ENCODE data around the gene TOMM7. TPM values are rescaled to one million over a fixed set of nuclear protein-coding genes. Genes with fewer than 3 reads are reported as not detected.
A peak's percentile ranks its signal among the peaks of the same experiment; 100 is the strongest.

TOMM7 gene
- total and polyA plus RNA-seq, 8 donors, result 126 to 316 (median 223) TPM

- Histone ChIP-seq H3K36me3 (no peaks in the 10 kb centered on the region), H3K4me3 (no peak overlapping the region), H3K27me3 (no peaks in the 10 kb centered on the region), H3K4me1 (no peaks in the 10 kb centered on the region), H3K27ac (no peak overlapping the region), H3K9me3 (no peaks in the 10 kb centered on the region)
- ATAC-seq (no peak), FAIRE-seq (no peak), DNase-seq (no peak)
- intact Hi-C loops (cut with DNase I), result no loop called here
- TF ChIP-seq CTCF (IDR thresholded peaks at IDR 0.05), result no peak
- WGBS, 2 donors, result 90 to 92% methylated on average over 4 of the region's 4 CpGs
Observed at GRCh38 chr7:22845221-22845834, 22.7 kb upstream of the TOMM7 start.

GRCh38 chr7:22843681-22844309 is 21.1 kb upstream of the TOMM7 start:
- FAIRE-seq, result no peak
- DNase-seq, result no peak
- 67 to 87% methylated on average over 4 of the region's 4 CpGs for WGBS, 2 donors
- H3K4me3 ChIP-seq, result no peak overlapping the region
- ATAC-seq, result no peak
- intact Hi-C loops (cut with DNase I), result no loop called here
- H3K27me3 ChIP-seq, result no peaks in the 10 kb centered on the region
- H3K36me3 ChIP-seq, result no peaks in the 10 kb centered on the region
- TF ChIP-seq CTCF (IDR thresholded peaks at IDR 0.05), result no peak
- H3K27ac ChIP-seq, result no peak overlapping the region
- H3K9me3 ChIP-seq, result no peaks in the 10 kb centered on the region
- no peaks in the 10 kb centered on the region for H3K4me1 ChIP-seq

- Histone ChIP-seq H3K27me3 (no peaks in the 10 kb centered on the region), H3K4me3 (no peak overlapping the region), H3K27ac (no peak overlapping the region), H3K4me1 (no peaks in the 10 kb centered on the region), H3K36me3 (no peaks in the 10 kb centered on the region), H3K9me3 (no peaks in the 10 kb centered on the region)
- WGBS, 2 donors, result 74 to 89% methylated on average over 5 of the region's 5 CpGs
- ATAC-seq (peak in 1 of 4 donors; percentile 16), DNase-seq (no peak), FAIRE-seq (no peak)
- no peak for TF ChIP-seq CTCF (IDR thresholded peaks at IDR 0.05)
- intact Hi-C loops (cut with DNase I), result no loop called here
Observed at GRCh38 chr7:22842973-22843372, 20.3 kb upstream of the TOMM7 start.

GRCh38 chr7:22842383-22842941 is 19.8 kb upstream of the TOMM7 start:
- intact Hi-C loops (cut with DNase I), result no loop called here
- Histone ChIP-seq H3K4me3 (no peak overlapping the region), H3K4me1 (no peaks in the 10 kb centered on the region), H3K27ac (no peak overlapping the region), H3K36me3 (no peaks in the 10 kb centered on the region), H3K9me3 (no peaks in the 10 kb centered on the region), H3K27me3 (no peaks in the 10 kb centered on the region)
- no peak for TF ChIP-seq CTCF (IDR thresholded peaks at IDR 0.05)
- no peak for ATAC-seq
- DNase-seq, result no peak
- FAIRE-seq, result no peak
- WGBS, 2 donors, result 74 to 76% methylated on average over 6 of the region's 6 CpGs

- intact Hi-C loops (cut with DNase I), result no loop called here
- Histone ChIP-seq H3K4me3 (no peak overlapping the region), H3K36me3 (no peaks in the 10 kb centered on the region), H3K4me1 (no peaks in the 10 kb centered on the region), H3K27me3 (no peaks in the 10 kb centered on the region), H3K27ac (no peak overlapping the region), H3K9me3 (no peaks in the 10 kb centered on the region)
- no peak for DNase-seq
- 83 to 91% methylated on average over 9 to 10 of the region's 10 CpGs for WGBS, 2 donors
- TF ChIP-seq CTCF (IDR thresholded peaks at IDR 0.05), result no peak
- no peak for ATAC-seq
- no peak for FAIRE-seq
Observed at GRCh38 chr7:22841954-22842353, 19.3 kb upstream of the TOMM7 start.

All from pancreas (tissue), 10 donors.